HPDE6-E6E7 (cell line): ENCODE results near the gene CEP131.
"Not testable (repeated sequence)": the region's sequence is repeated elsewhere in the genome, so short reads cannot be mapped to it uniquely, and the experiment has no call there.

Source experiments
- DNase-seq: peaks from one replicate; pipeline ENCODE4 v3.0.0; 2011; ENCODE audit warnings: missing footprints; ENCODE audit errors: extremely low spot score

CEP131 gene

GRCh38 chr17:81238815-81239713 lies 16.3 kb upstream of the CEP131 start, which contains the start of the genes NDUFAF8 and TEPSIN:
Gene NDUFAF8 (plus strand): TSS chr17:81239318. CDS start chr17:81239364, 46 bp downstream.
Gene TEPSIN (minus strand): TSS chr17:81239055. CDS start chr17:81239033, 22 bp downstream.
- peak; percentile 100 for DNase-seq

- no peak for DNase-seq
Observed at GRCh38 chr17:81238490-81238814, 15.7 kb upstream of the CEP131 start.

GRCh38 chr17:81237591-81238489 lies 15.1 kb upstream of the CEP131 start:
- no peak for DNase-seq

GRCh38 chr17:81236784-81237183 lies 14.0 kb upstream of the CEP131 start:
- no peak for DNase-seq

- no peak for DNase-seq
Observed at GRCh38 chr17:81235822-81236740, 13.3 kb upstream of the CEP131 start.

- no peak for DNase-seq
Observed at GRCh38 chr17:81234940-81235821, 12.4 kb upstream of the CEP131 start.

- DNase-seq, result no peak
Observed at GRCh38 chr17:81234506-81234855, 11.7 kb upstream of the CEP131 start.

GRCh38 chr17:81233811-81234505 lies 11.2 kb upstream of the CEP131 start:
- DNase-seq, result no peak

GRCh38 chr17:81233316-81233715 lies 10.6 kb upstream of the CEP131 start:
- DNase-seq, result no peak

- DNase-seq, result no peak
Observed at GRCh38 chr17:81232616-81233241, 10.0 kb upstream of the CEP131 start.

- no peak for DNase-seq
Observed at GRCh38 chr17:81231766-81232581, 9.2 kb upstream of the CEP131 start.

- no peak for DNase-seq
Observed at GRCh38 chr17:81231121-81231645, 8.4 kb upstream of the CEP131 start.

GRCh38 chr17:81230043-81230820 lies 7.5 kb upstream of the CEP131 start:
- no peak for DNase-seq

GRCh38 chr17:81229666-81229920 lies 6.8 kb upstream of the CEP131 start:
- DNase-seq, result no peak

GRCh38 chr17:81228834-81229665 lies 6.3 kb upstream of the CEP131 start:
- no peak for DNase-seq

GRCh38 chr17:81228420-81228819 lies 5.7 kb upstream of the CEP131 start:
- no peak for DNase-seq

GRCh38 chr17:81227630-81228029 lies 4.9 kb upstream of the CEP131 start:
- not testable (repeated sequence) for DNase-seq
